Chondrocyte (in vitro differentiated cells): ENCODE measurements around the gene HSCB. TPM values are rescaled to one million over a fixed set of nuclear protein-coding genes. Genes with fewer than 3 reads are reported as not detected.

Experiments used
- DNase-seq: peaks from one replicate; pipeline ENCODE4 v3.0.0; 2021; ENCODE audit warnings: mixed read lengths, low spot score
- H3K27ac Mint-ChIP-seq: one replicate; pipeline ENCODE4 v1.8.0; 2021; ENCODE audit warnings: mild to moderate bottlenecking, moderate library complexity, mixed read lengths; ENCODE audit not compliant: unreplicated experiment
- H3K27me3 Mint-ChIP-seq: 2 replicates; pipeline ENCODE4 v1.8.0; 2021; ENCODE audit warnings: low read depth, mixed read lengths
- H3K36me3 Mint-ChIP-seq: 2 replicates; pipeline ENCODE4 v1.8.0; 2021; ENCODE audit warnings: low read depth, mixed read lengths
- H3K4me1 Mint-ChIP-seq: 2 replicates; pipeline ENCODE4 v1.8.0; 2021; ENCODE audit warnings: low read depth, mild to moderate bottlenecking, mixed read lengths
- H3K4me3 Mint-ChIP-seq: one replicate; pipeline ENCODE4 v1.8.0; 2021; ENCODE audit warnings: mild to moderate bottlenecking, moderate library complexity, mixed read lengths; ENCODE audit not compliant: unreplicated experiment
- H3K9me3 Mint-ChIP-seq: 2 replicates; pipeline ENCODE4 v1.8.0; 2021; ENCODE audit warnings: low read depth, mixed read lengths
- total RNA-seq: library from RNA; stranded (reverse); gene quantifications from 3 replicates; pipeline ENCODE4 v1.2.1, GENCODE V29; 2021
- TF ChIP-seq, protein P1 (sequence below): fragments of 200-600 bp; sonication (generic); IDR thresholded peaks from 2 replicates; pipeline ENCODE4 v1.5.0; 2021; ENCODE audit warnings: antibody characterized with exemption, mild to moderate bottlenecking, moderate library complexity

HSCB gene
- total RNA-seq, 1 donor from 2014 or later, result 9.8 TPM

DNA sequence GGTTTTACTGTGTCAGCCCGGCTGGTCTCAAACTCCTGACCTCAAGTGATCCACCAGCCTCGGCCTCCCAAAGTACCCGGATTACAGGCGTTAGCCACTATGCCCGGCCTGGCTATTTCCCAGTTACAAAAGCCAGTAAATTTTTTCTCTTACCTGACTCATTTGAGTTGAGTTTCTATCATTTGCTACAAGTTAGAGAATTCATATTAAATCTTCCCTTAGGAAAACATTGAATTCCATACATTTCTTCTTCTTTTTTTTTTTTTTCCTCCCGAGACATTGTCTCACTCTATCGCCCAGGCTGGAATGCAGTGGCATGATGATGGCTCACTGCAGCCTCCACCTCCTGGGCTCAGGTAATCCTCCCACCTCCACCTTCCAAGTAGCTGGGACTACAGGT, 26.2 kb upstream of the HSCB start:
- no peak for DNase-seq
- Mint-ChIP-seq H3K4me1 (peaks cover 52% of the 10 kb centered on the region), H3K4me3 (no peak overlapping the region), H3K27me3 (no peaks in the 10 kb centered on the region), H3K9me3 (no peaks in the 10 kb centered on the region), H3K36me3 (no peaks in the 10 kb centered on the region), H3K27ac (peak overlapping the region; percentile 45)
- TF ChIP-seq, protein P1, sequence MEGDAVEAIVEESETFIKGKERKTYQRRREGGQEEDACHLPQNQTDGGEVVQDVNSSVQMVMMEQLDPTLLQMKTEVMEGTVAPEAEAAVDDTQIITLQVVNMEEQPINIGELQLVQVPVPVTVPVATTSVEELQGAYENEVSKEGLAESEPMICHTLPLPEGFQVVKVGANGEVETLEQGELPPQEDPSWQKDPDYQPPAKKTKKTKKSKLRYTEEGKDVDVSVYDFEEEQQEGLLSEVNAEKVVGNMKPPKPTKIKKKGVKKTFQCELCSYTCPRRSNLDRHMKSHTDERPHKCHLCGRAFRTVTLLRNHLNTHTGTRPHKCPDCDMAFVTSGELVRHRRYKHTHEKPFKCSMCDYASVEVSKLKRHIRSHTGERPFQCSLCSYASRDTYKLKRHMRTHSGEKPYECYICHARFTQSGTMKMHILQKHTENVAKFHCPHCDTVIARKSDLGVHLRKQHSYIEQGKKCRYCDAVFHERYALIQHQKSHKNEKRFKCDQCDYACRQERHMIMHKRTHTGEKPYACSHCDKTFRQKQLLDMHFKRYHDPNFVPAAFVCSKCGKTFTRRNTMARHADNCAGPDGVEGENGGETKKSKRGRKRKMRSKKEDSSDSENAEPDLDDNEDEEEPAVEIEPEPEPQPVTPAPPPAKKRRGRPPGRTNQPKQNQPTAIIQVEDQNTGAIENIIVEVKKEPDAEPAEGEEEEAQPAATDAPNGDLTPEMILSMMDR, result no peak

DNA sequence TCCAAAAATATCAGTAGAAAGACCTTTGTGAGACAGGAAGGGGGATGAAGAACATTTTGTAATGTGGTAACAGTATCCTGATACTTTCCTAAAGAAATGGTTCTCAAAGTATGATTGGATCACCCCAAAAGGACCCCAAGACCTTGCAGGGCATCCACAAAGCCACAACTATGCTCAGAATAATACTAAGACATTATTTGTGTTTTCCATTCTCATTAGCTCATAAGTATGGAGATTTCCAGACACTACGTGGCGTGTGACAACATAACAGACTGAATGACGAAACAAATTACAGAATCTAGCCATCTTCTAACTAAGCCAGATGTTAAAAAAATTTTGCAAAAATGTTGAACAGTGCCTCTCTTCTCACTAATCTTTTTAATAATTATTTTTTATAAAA, 25.2 kb upstream of the HSCB start:
- no peaks in the 10 kb centered on the region for H3K27me3 Mint-ChIP-seq
- peaks cover 41% of the 10 kb centered on the region for H3K4me1 Mint-ChIP-seq
- TF ChIP-seq, protein P1, result no peak
- H3K27ac Mint-ChIP-seq, result no peak overlapping the region
- H3K36me3 Mint-ChIP-seq, result no peaks in the 10 kb centered on the region
- DNase-seq, result no peak
- no peaks in the 10 kb centered on the region for H3K9me3 Mint-ChIP-seq
- no peak overlapping the region for H3K4me3 Mint-ChIP-seq

DNA sequence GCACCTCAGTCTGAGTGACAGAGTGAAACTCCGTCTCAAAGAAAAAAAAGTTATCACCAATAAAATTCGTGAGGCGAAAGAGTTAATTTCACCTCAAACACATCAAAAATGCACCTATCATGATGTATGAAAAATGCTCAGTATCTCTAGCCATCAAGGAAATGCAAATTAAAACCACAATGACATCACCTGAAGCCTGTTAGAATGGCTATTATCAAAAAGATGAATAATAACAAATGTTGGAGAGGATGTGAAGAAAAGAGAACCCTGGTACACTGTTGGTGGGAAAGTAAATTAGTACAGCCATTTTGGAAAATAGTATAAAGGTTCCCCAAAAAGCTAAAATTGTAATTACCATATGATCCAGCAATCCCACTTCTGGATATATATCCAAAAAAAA, 23.8 kb upstream of the HSCB start:
- H3K27me3 Mint-ChIP-seq, result no peaks in the 10 kb centered on the region
- H3K4me1 Mint-ChIP-seq, result peaks cover 28% of the 10 kb centered on the region
- H3K4me3 Mint-ChIP-seq, result no peak overlapping the region
- TF ChIP-seq, protein P1, result no peak
- no peaks in the 10 kb centered on the region for H3K9me3 Mint-ChIP-seq
- no peaks in the 10 kb centered on the region for H3K36me3 Mint-ChIP-seq
- H3K27ac Mint-ChIP-seq, result no peak overlapping the region
- DNase-seq, result no peak

DNA sequence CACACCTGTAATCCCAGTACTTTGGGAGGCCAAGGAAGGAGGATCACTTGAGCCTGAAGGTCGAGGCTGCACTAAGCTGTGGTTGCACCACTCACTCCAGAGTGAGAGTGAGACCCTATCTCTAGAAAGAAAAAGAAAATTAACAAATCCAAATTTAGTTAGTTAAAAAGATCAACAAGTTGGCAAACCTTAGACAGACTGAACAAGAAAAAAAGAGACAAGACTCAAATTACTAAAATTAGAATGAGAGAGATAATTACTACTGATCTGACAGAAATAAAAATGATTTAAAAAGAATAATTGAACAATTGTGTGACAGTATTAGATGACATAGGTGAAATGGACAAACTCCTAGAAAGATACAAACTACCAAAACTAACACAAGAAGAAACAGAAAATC, 13.8 kb upstream of the HSCB start:
- H3K27me3 Mint-ChIP-seq, result no peaks in the 10 kb centered on the region
- TF ChIP-seq, protein P1, result no peak
- H3K4me3 Mint-ChIP-seq, result no peak overlapping the region
- H3K9me3 Mint-ChIP-seq, result no peaks in the 10 kb centered on the region
- DNase-seq, result no peak
- peaks cover 5% of the 10 kb centered on the region for H3K4me1 Mint-ChIP-seq
- H3K36me3 Mint-ChIP-seq, result peaks cover 3% of the 10 kb centered on the region
- H3K27ac Mint-ChIP-seq, result no peak overlapping the region

DNA sequence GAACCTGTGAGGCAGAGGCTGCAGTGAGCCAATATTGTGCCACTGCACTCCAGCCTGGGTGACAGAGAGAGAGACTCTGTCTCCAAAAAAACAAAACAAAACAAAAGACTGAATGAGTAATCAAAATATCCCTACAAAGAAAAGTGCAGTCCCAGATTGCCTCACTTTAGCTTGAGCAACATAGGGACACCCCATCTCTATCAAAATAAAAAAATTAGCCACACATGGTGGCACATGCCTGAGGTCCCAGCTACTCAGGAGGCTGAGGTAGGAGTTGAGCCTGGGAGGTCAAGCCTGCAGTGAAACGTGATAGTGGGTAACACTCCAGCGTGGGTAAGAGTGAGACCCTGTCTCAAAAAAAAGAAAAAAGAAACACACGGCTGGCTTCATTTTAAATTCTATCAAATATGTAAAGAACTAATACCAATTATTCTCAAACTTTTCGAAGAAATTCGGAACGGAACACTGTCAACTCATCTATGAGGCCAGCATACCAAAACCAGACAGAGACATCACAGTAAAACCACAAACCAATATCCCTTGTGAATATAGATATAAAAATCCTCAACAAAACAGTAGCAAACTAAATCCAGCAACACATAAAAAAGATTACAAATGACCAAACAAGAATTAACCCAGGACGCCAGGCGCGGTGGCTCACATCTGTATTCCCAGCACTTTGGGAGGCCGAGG, 13.1 kb upstream of the HSCB start:
- Mint-ChIP-seq H3K4me3 (no peak overlapping the region), H3K4me1 (peaks cover 5% of the 10 kb centered on the region), H3K27me3 (no peaks in the 10 kb centered on the region), H3K36me3 (peaks cover 1% of the 10 kb centered on the region), H3K27ac (no peak overlapping the region), H3K9me3 (no peaks in the 10 kb centered on the region)
- no peak for DNase-seq
- TF ChIP-seq, protein P1, result no peak
